CD4-positive, alpha-beta T cell treated with Interleukin-10 for 1 hour (primary cell): ENCODE data around the gene EEFSEC.

Experiments
- DNase-seq: peaks from one replicate; pipeline ENCODE4 v3.0.0-alpha.2; 2020

EEFSEC gene

GRCh38 chr3:128245460-128245859 is 92.2 kb downstream of the EEFSEC start:
- no peak for DNase-seq

- DNase-seq: no peak
Measured at GRCh38 chr3:128247666-128248409, 94.6 kb downstream of the EEFSEC start.

GRCh38 chr3:128252083-128252482 is 98.8 kb downstream of the EEFSEC start:
- no peak for DNase-seq

- no peak for DNase-seq
Measured at GRCh38 chr3:128253150-128253549, 99.9 kb downstream of the EEFSEC start.

- no peak for DNase-seq
Measured at GRCh38 chr3:128254066-128254590, 100.8 kb downstream of the EEFSEC start.

- no peak for DNase-seq
Measured at GRCh38 chr3:128254967-128255366, 101.7 kb downstream of the EEFSEC start.

- DNase-seq: no peak
Measured at GRCh38 chr3:128256131-128256530, 102.8 kb downstream of the EEFSEC start.

GRCh38 chr3:128257632-128258031 is 104.4 kb downstream of the EEFSEC start:
- no peak for DNase-seq

GRCh38 chr3:128260275-128260674 is 107.0 kb downstream of the EEFSEC start:
- no peak for DNase-seq

GRCh38 chr3:128262457-128262856 is 109.2 kb downstream of the EEFSEC start:
- DNase-seq: no peak

- no peak for DNase-seq
Measured at GRCh38 chr3:128263118-128263517, 109.8 kb downstream of the EEFSEC start.

GRCh38 chr3:128263946-128264345 is 110.7 kb downstream of the EEFSEC start:
- no peak for DNase-seq

GRCh38 chr3:128266453-128266852 is 113.2 kb downstream of the EEFSEC start:
- DNase-seq: no peak

GRCh38 chr3:128267541-128267940 is 114.3 kb downstream of the EEFSEC start:
- no peak for DNase-seq

GRCh38 chr3:128269006-128269775 is 115.9 kb downstream of the EEFSEC start:
- DNase-seq: no peak

GRCh38 chr3:128269796-128270195 is 116.5 kb downstream of the EEFSEC start:
- no peak for DNase-seq

GRCh38 chr3:128270559-128271492 is 117.5 kb downstream of the EEFSEC start:
- DNase-seq: no peak

- DNase-seq: no peak
Measured at GRCh38 chr3:128271536-128272332, 118.5 kb downstream of the EEFSEC start.

GRCh38 chr3:128273109-128273840 is 120.0 kb downstream of the EEFSEC start:
- no peak for DNase-seq

GRCh38 chr3:128273841-128274573 is 120.7 kb downstream of the EEFSEC start:
- DNase-seq: no peak

- DNase-seq: no peak
Measured at GRCh38 chr3:128274837-128275236, 121.6 kb downstream of the EEFSEC start.
